HPDE6-E6E7 (cell line): ENCODE results near the gene ELMOD1.

ENCODE experiments used
- DNase-seq: peaks from one replicate; pipeline ENCODE4 v3.0.0; 2011; ENCODE audit warnings: missing footprints; ENCODE audit errors: extremely low spot score

The ELMOD1 gene

GRCh38 chr11:107583629-107584195, 7.2 kb upstream of the ELMOD1 start:
- no peak for DNase-seq

DNA sequence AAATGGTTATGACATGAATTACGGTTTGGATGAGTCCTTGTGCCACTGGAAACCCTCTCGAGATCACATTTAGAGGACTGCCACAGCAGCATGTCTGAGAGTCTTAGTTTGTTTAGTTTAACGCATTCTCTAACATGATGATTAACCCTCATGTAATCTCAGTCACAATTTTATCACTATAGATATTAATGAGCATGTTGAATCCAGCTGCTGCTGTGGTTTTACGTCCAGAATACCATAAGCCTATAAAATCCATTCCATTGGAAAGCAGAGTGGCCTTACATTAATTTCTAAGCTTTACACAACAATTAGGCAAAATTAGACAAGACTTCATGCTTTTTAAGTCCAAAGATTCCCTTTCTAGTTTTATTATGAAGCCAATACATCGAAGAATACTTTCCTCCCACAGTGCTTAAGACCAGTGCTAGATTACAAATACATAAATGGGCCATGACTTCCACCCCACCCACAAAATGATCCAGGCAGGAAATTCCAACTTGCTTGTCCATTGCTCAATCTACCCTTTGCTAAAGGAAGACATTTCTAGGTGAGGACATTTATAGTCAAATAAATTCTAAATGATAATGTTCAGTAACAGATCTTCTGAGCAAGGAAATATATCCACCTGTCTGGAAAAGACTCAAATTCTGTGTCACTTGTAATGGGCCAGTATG, 3.5 kb upstream of the ELMOD1 start:
- DNase-seq = no peak

DNA sequence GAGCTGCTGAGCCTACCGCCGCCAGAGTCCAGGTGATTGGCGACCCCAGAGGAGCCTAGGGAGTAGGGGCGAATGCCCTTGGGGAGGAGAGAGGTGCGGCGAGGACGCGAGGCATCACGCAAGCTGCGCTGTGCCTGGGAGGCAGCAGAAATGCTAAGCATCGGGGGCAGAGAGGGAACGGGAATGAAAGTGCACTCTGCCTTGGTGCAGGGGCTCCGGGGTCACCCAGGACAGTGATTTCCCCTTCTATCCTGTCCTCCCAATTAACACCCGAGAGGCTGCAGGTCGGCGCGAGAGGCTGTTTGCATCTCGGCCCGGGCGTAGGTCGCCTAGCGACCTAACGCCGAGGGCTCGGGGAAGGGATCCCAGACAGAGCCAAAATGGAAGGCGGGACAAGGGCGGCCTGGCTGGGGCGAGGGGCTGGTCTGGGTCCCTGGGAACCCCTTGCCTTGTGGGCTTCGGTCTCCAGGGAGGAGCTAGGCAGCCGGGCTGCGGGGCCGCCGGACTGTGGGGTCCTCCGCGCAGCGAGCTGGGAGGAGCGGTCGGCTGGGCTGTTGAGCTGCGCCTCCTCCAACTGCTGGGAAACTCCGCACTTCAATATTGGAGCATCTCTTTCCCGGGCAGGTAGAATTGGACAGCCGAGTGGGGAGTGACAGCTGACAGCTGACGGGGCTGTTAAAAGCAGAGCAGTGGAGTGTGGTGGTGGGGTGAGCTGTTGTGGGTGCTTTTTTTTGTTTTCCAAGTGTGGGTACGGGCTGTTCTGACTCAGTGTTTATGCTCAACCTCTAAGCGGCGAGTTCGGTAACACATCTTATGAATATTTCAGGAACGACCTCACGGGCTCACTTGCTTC, 657 bp downstream of the ELMOD1 start:
- DNase-seq = no peak

- no peak for DNase-seq
Observed at GRCh38 chr11:107592231-107592590, 1.3 kb downstream of the ELMOD1 start.

DNA sequence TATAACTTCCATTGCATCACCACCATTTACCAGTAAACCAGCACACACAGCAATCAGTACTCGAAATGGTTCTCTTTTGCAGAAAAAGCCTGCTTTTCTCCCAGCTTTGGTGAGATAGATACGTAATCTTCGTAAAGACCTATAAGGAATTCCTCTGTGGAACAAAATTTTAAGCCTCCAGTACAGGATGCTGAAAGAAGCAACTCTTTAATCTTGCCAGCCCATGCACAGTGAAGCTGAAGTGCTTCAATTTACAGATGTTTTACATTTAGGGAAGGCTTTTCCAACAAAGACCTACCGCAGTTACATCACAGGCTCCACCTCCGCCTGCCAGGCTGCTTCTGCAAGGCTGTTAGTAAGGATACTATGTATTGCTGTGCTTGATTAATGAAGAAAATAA, 1.9 kb downstream of the ELMOD1 start:
- no peak for DNase-seq

DNA sequence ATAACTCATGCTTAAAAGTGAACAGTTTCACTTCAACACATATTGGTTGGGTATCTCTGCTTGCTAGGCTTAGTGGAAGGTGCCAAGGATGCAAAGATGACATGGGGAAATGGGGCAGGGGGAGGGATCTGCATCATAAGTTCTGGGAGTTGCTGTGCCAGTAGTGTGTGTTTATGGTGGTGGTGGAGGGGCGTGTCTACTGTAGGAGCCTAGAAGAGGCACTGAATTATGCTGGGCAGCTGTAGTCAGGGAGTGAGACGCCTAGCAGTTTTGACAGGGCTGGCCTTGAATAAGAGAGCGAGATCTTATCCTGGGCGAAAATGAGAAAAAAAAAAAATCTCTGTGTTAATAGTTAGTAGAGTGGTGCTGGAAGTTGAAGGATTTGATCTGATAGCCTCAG, 3.0 kb downstream of the ELMOD1 start:
- DNase-seq = no peak

DNA sequence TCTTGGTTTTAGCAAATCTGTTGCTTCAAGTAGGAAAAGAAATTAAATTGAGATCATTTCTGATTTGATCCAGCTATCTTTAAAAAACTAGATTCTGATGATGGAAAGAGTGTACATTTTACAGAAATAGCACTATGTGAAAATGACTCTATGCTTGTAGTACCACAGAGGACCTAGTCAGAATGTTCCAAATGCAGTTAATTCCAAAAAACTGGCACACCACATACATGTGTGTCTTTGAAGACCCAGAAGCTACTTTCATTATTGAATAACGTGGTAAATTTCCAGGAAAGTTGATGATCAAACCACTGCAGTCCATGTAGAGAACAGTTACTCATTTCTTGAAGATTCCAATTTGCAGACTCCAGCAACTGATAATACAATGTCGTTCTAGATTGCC, 3.8 kb downstream of the ELMOD1 start:
- no peak for DNase-seq

DNA sequence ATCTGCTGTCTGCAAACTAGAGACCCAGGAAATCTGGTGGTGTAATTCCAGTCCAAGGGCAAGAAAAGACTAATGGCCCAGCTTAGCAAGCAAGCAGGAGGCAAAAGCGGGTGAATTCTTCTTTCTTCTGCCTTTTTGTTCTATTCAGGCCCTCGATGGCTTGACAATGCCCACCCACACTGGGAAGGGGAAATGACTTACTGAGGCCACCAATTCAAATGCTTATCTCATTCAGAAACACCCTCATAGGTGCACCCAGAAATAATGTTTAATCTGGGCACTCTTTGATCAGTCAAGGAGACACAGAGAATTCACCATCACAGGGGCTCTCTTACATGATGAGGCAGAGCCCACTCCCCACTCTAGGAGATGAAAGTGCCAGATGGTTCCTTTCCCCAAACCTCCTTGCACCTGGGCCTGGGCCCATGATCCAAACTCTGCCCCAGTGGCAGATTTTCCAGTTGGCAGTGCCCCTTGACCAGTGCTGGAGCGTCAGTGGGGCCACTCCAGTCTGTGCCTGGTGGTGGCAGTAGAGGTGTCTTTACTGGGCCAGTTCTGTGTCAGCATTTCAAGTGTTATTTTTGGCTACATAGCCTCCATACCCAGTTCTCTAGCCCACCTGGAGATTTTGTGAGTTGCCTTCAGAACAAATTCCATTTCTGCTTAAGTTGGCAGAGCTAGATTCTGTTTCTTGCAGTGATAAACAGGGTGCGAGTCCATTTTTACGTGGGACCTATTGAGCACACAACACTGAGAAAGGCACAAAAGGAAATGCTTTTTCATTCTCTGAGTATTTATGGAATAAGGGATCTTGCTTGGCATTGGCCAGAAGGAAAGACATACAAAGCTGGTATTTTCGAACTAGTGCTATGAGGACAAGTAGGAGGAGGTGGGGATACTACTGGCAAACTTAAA, 7.5 kb downstream of the ELMOD1 start:
- DNase-seq = peak; percentile 26

DNA sequence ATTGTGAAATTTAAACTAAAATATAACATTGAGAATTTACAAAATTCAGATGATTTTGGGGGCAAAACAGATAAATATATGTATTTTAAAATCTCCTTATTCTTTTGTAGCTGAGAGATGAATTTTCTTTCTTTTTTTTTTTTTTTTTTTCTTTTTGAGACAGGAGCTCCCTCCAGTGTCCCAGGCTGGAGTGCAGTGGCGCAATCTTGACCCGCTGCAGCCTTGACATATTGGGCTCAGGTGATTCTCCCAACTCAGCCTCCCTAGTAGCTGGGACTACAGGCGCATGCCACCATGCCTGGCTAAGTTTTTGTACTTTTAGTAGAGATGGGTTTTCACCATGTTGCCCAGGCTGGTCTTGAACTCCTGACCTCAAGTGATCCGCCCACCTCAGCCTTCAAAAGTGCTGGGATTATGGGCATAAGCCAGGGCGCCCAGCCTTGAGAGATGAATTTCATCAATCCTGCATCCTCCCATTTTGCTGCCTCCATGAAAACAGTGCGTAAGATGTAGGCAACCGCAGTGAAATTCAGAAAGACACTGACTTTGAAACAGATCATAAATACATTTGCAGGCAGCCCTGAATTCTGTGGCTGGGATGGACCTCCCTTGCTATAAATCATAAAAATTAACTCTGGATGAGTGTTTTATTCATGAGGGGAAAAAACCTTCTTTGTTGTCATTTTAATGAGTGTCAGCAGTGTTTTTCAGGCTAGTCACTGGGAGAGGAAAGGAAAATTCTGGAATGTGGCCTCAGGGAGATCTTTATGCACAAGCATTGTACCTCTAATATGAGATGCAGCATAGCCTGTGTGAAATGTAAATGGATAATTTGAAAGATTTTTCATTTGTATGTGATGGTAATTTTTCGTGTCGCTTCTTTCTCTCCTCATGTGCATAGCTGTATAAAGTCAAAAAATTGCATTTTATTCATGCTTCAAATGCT, 14.4 kb downstream of the ELMOD1 start:
- no peak for DNase-seq

GRCh38 chr11:107606141-107606540, 15.2 kb downstream of the ELMOD1 start:
- DNase-seq = no peak

DNA sequence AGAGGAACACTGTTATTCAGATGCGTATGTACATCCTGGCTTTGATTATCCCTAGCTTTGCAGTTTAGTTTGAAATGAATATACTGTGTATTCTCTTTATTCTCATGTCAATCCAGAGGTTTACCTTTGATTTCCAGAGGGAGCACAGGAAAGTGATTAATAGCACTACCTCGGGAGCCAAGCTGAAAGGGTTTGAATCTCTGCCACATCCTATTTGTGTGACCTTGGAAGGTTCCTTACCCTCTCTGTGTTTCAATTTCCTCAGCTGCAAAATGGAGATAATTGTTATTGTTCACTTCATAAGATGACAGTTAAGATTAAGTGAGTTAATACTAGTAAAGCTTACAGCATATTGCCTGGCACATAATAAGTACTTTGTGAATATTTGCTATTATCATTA, 17.9 kb downstream of the ELMOD1 start:
- no peak for DNase-seq

DNA sequence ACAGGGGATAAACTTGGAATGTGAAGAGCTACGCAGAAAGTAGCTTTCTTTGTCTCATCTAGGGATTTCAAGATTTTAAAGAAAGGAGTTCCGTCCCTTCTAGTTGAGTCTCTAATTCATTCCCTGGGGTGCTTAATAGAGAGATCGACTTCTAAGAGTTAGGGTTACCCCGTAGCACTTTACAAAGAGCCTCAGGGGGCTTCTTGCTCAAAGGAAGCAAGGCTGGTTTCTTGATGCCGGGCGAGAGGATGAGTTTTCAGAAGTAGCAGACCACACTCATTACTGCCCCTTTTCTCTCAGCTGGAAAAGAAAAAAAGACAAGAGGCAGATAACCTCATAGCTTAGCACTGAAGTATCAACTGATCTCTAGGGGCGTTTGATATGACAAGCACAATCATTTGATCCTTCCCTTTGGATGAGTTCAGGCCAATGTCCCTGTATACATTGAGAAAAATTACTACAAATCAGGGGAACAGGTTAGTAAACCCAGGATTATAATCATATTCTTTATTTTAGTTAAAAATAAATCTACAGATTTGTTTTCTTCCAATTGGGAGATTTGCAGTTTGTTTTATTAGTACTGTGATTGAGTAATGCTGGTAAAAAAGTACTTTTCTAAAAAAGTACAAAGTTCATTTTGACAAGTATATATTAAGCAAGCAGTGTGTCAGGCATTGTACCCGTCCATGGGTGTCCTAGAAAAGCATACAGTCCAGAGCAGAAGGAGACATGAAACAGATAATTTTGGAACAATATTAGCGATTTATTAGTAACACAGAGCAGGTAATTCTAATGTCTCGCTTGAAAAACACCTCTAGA, 18.7 kb downstream of the ELMOD1 start:
- no peak for DNase-seq

GRCh38 chr11:107612445-107612844, 21.5 kb downstream of the ELMOD1 start:
- DNase-seq = no peak

GRCh38 chr11:107619926-107620325, 29.0 kb downstream of the ELMOD1 start:
- DNase-seq = no peak

GRCh38 chr11:107621081-107621480, 30.1 kb downstream of the ELMOD1 start:
- no peak for DNase-seq

DNA sequence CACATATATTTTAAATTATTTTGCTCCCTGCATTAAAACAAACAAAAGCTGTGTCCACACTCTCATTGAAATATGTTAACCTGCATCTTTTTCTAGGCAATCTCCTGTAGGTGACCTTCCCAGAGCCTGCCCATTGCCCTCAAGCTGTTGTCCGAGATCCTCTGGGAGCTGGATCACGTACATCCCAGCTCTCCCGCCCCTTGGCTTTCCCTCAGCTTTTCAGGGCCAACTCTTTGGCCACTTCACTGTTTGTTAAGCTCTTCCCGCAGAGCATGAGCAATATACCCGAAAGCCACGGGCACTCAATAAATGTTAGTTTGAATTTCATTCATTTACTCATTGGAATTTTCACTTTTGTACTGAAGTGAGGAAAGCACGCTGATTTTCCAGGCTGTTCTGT, 32.2 kb downstream of the ELMOD1 start:
- no peak for DNase-seq

- DNase-seq = no peak
Observed at GRCh38 chr11:107624983-107625684, 34.2 kb downstream of the ELMOD1 start.

DNA sequence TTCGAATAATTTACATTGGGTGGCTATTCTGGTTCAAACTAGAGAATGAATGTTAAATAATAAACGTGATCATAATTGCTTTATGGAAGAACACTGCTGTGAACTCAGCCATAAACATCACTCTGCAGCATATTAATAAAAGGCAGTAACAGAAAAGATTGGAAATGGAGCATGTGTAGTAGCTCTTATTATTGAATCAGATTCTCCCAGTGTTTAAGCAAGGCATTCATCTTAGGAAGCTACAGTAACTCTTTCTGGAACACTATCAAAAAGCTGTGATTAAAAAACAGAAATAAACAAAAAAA, 34.7 kb downstream of the ELMOD1 start:
- no peak for DNase-seq

- no peak for DNase-seq
Observed at GRCh38 chr11:107631043-107631442, 40.1 kb downstream of the ELMOD1 start.

GRCh38 chr11:107631931-107632330, 41.0 kb downstream of the ELMOD1 start:
- no peak for DNase-seq
